IMR-90 (cell line): ENCODE data around the gene SLC6A6. TPM values are rescaled to one million over a fixed set of nuclear protein-coding genes. Genes with fewer than 3 reads are reported as not detected.

Experiments
- ATAC-seq: fragments of 200-7000 bp; cut with Tn5 transposase; 2 replicates; pipeline ENCODE4 v1.9.1; 2020; ENCODE audit warnings: low read depth, mild to moderate bottlenecking, moderate library complexity
- BruUV-seq: library from RNA; stranded (reverse); fragments of 400-500 nt; replicated peaks from 2 replicates; lab custom pipeline; 2021; lab: Mats Ljungman, UMichigan
- CTCF ChIA-PET: fragments of 300-600 bp; formaldehyde crosslinking; extraction: SDS; loops from one replicate; lab custom pipeline; 2021; ENCODE audit warnings: antibody characterized with exemption; lab: Yijun Ruan, JAX
- POLR2A ChIA-PET: fragments of 300-600 bp; sonication (Branson Sonifier 250); formaldehyde crosslinking; loops from one replicate; lab custom pipeline; 2022; ENCODE audit warnings: antibody characterized with exemption; ENCODE audit not compliant: unreplicated experiment; lab: Charles Lee
- DNase-seq: peaks from one replicate; pipeline ENCODE4 v3.0.0; 2013
- H2AFZ ChIP-seq: replicated peaks from 2 replicates; pipeline ENCODE3; 2013; ENCODE audit warnings: low read length, mild to moderate bottlenecking; ENCODE audit not compliant: poor library complexity
- H2AK5ac ChIP-seq: 2 replicates; pipeline ENCODE4 v1.6.1; 2013; ENCODE audit warnings: low read depth, low read length, inconsistent platforms
- H2AK9ac ChIP-seq: replicated peaks from 2 replicates; pipeline ENCODE3; 2013; ENCODE audit warnings: mild to moderate bottlenecking, low read depth, low read length, moderate library complexity; ENCODE audit not compliant: poor library complexity
- H2BK120ac ChIP-seq: 2 replicates; pipeline ENCODE4 v1.6.1; 2013; ENCODE audit warnings: low read depth, low read length, inconsistent platforms
- H2BK15ac ChIP-seq: 3 replicates; pipeline ENCODE4 v1.6.1; 2013; ENCODE audit warnings: low read depth, low read length, inconsistent platforms
- H2BK20ac ChIP-seq: 2 replicates; pipeline ENCODE4 v1.6.1; 2013; ENCODE audit warnings: low read depth, mild to moderate bottlenecking, inconsistent platforms, low read length, moderate library complexity
- H2BK5ac ChIP-seq: 2 replicates; pipeline ENCODE4 v1.6.1; 2013; ENCODE audit warnings: mild to moderate bottlenecking, low read depth, low read length, inconsistent platforms; ENCODE audit not compliant: poor library complexity, severe bottlenecking
- H3K14ac ChIP-seq: replicated peaks from 2 replicates; pipeline ENCODE4 v1.6.1; 2013; ENCODE audit warnings: low read depth, low read length, inconsistent platforms
- H3K18ac ChIP-seq: 2 replicates; pipeline ENCODE4 v1.6.1; 2013; ENCODE audit warnings: low read depth, low read length, control low read depth
- H3K23ac ChIP-seq: 2 replicates; pipeline ENCODE4 v1.6.1; 2013; ENCODE audit warnings: low read depth, low read length, inconsistent platforms
- H3K27ac ChIP-seq: 2 replicates; pipeline ENCODE4 v1.5.1; 2013; ENCODE audit warnings: mild to moderate bottlenecking, control low read depth, low read length; ENCODE audit not compliant: insufficient read depth
- H3K27me3 ChIP-seq: 2 replicates; pipeline ENCODE4 v1.6.1; 2013; ENCODE audit warnings: low read length; ENCODE audit not compliant: control insufficient read depth, insufficient read depth
- H3K36me3 ChIP-seq: 2 replicates; pipeline ENCODE4 v1.6.1; 2013; ENCODE audit warnings: low read length, mixed read lengths; ENCODE audit not compliant: control insufficient read depth, insufficient read depth
- H3K4ac ChIP-seq: 2 replicates; pipeline ENCODE4 v1.6.1; 2013; ENCODE audit warnings: low read depth, low read length, inconsistent platforms
- H3K4me1 ChIP-seq: 2 replicates; pipeline ENCODE4 v1.6.1; 2013; ENCODE audit warnings: low read length, mixed read lengths; ENCODE audit not compliant: control insufficient read depth, insufficient read depth
- H3K4me2 ChIP-seq: 2 replicates; pipeline ENCODE4 v1.6.1; 2013; ENCODE audit warnings: low read depth, mild to moderate bottlenecking, control low read depth, low read length, moderate library complexity
- H3K4me3 ChIP-seq: 2 replicates; pipeline ENCODE4 v1.5.1; 2013; ENCODE audit warnings: low read depth, mild to moderate bottlenecking, control low read depth, low read length, moderate library complexity; ENCODE audit not compliant: insufficient read depth
- H3K56ac ChIP-seq: 2 replicates; pipeline ENCODE4 v1.6.1; 2013; ENCODE audit warnings: low read length, inconsistent platforms; ENCODE audit not compliant: insufficient read depth; ENCODE audit errors: extremely low read depth
- H3K79me1 ChIP-seq, 2 experiments: 2 replicates each; pipeline ENCODE4 v1.6.1; 2013; ENCODE audit warnings: low read length in 2 of 2, inconsistent platforms in 1 of 2, low read depth in 1 of 2
- H3K9ac ChIP-seq: 2 replicates; pipeline ENCODE4 v1.6.1; 2013; ENCODE audit warnings: low read depth, low read length, control low read depth
- H3K9me1 ChIP-seq: 2 replicates; pipeline ENCODE4 v1.6.1; 2013; ENCODE audit warnings: low read length, inconsistent platforms; ENCODE audit not compliant: insufficient read depth
- H3K9me3 ChIP-seq: 2 replicates; pipeline ENCODE4 v1.6.1; 2013; ENCODE audit warnings: low read length; ENCODE audit not compliant: control insufficient read depth, insufficient read depth
- H4K20me1 ChIP-seq: 2 replicates; pipeline ENCODE4 v1.6.1; 2013; ENCODE audit warnings: low read length, inconsistent platforms; ENCODE audit not compliant: insufficient read depth
- H4K5ac ChIP-seq: 2 replicates; pipeline ENCODE4 v1.6.1; 2013; ENCODE audit warnings: mild to moderate bottlenecking, low read depth, low read length, control low read depth
- H4K8ac ChIP-seq, 2 experiments: 2 replicates each; pipeline ENCODE4 v1.6.1; 2013; ENCODE audit warnings: low read depth in 2 of 2, low read length in 2 of 2, control low read depth in 1 of 2, inconsistent platforms in 1 of 2
- H4K91ac ChIP-seq: 2 replicates; pipeline ENCODE4 v1.6.1; 2013; ENCODE audit warnings: low read depth, low read length, inconsistent platforms; ENCODE audit not compliant: insufficient read depth
- BHLHE40 ChIP-seq: fragments of 150-350 bp; IDR thresholded peaks from 2 replicates; pipeline ENCODE4 v1.6.1; 2016; ENCODE audit warnings: mild to moderate bottlenecking, low read depth, low read length
- CHD1 ChIP-seq: IDR thresholded peaks from 2 replicates; pipeline ENCODE4 v1.6.1; 2012; ENCODE audit warnings: low read depth, low read length, improper control_type of control experiment
- CTCF ChIP-seq: conservative IDR thresholded peaks from 2 replicates; pipeline ENCODE4 v1.5.1; 2012; ENCODE audit warnings: mild to moderate bottlenecking, low read depth, low read length, improper control_type of control experiment
- FOS ChIP-seq: fragments of 150-350 bp; IDR thresholded peaks from 2 replicates; pipeline ENCODE4 v1.6.1; 2016; ENCODE audit warnings: low read depth, low read length
- USF2 ChIP-seq: fragments of 150-350 bp; IDR thresholded peaks from 2 replicates; pipeline ENCODE4 v1.6.1; 2017; ENCODE audit warnings: mild to moderate bottlenecking, antibody characterized with exemption, low read length, low read depth
- WGBS, 2 experiments: methylation state at CpG; one replicate each; pipeline versions ENCODE4 v1.1.5 to v1.1.7; 2013; ENCODE audit warnings: missing lambda C conversion rate in 2 of 2; ENCODE audit not compliant: insufficient read length in 1 of 2; ENCODE audit errors: extremely low coverage in 2 of 2; 5-methylcytosine and 5-hydroxymethylcytosine counted together
- dilution Hi-C: fragments of 300-500 bp; cut with HindIII; formaldehyde crosslinking; loops from one replicate; pipeline ENCODE4 v1.14.3; 2018; ENCODE audit warnings: low sequenced_read_pairs; ENCODE audit not compliant: unreplicated experiment
- in situ Hi-C: fragments of 300-500 bp; cut with MboI; formaldehyde crosslinking; loops from 3 replicates; pipeline ENCODE4 v1.14.3; 2019; ENCODE audit warnings: low sequenced_read_pairs, inconsistent platforms, mixed read lengths
- intact Hi-C: fragments of 100-400 bp; cut with micrococcal nuclease; formaldehyde crosslinking; loops from 2 replicates; pipeline ENCODE4 v1.10.0; 2022
- polyA plus RNA-seq, 3 experiments: library from polyadenylated mRNA; depleted of rRNA; stranded (reverse); fragments of >200 nt; gene quantifications; 2 replicates each; pipeline ENCODE4 v1.2.3, GENCODE V29; 2012; ENCODE audit warnings: low replicate concordance in 1 of 3
- total RNA-seq: library from RNA; depleted of rRNA; stranded (reverse); fragments of >200 nt; gene quantifications from 2 replicates; pipeline ENCODE4 v1.2.3, GENCODE V29; 2012

Gene SLC6A6
- total and polyA plus RNA-seq, 2 of the 4 experiments (the other 2 are of a cell fraction) = 29.9 to 39.4 TPM

GRCh38 chr3:14466179-14466903, 63.9 kb downstream of the SLC6A6 start:
- TF ChIP-seq CHD1 = no peak
- no peak for TF ChIP-seq FOS
- TF ChIP-seq USF2 = no peak
- no peak for TF ChIP-seq CTCF
- TF ChIP-seq BHLHE40 = no peak
- Histone ChIP-seq H2BK20ac (no peak overlapping the region), H4K5ac (no peak overlapping the region), H2BK5ac (no peak overlapping the region), H2AK5ac (peak overlapping the region; percentile 17; the same call in 1 of the 2 replicates), H4K20me1 (no peaks in the 10 kb centered on the region), H3K79me1 (peaks cover 1 to 10% of the 10 kb centered on the region in 2 experiments; a peak in 2 of 4 replicates), H3K4me2 (no peak overlapping the region), H3K56ac (no peak overlapping the region), H3K4ac (no peak overlapping the region), H3K27ac (no peak overlapping the region), H3K18ac (no peak overlapping the region), H4K91ac (no peak overlapping the region), H3K23ac (no peak overlapping the region), H2BK120ac (no peak overlapping the region), H3K36me3 (peaks cover 61% of the 10 kb centered on the region), H3K4me3 (no peak overlapping the region), H3K4me1 (peaks cover 2% of the 10 kb centered on the region; the same call in 1 of the 2 replicates), H4K8ac (no peak overlapping the region), H3K9me3 (no peaks in the 10 kb centered on the region), H2AFZ (no peak overlapping the region), H3K9ac (no peak overlapping the region), H3K27me3 (no peaks in the 10 kb centered on the region), H3K14ac (no peak overlapping the region), H2AK9ac (peak overlapping the region; percentile 80), H3K9me1 (peaks cover 4% of the 10 kb centered on the region; the same call in 1 of the 2 replicates), H2BK15ac (no peak overlapping the region)
- intact Hi-C loops = loop anchor here (5.0 kb wide), 1 partner anchor 339 kb away; the partner anchor contains the start of gene TMEM43
- ATAC-seq = no peak
- WGBS, 2 experiments = 96% methylated on average over 9 of the region's 23 CpGs; no CpG with 5 or more reads in 1 of the 2 experiments
- no peak for DNase-seq
- ChIA-PET POLR2A (no interaction called here), CTCF (no interaction called here)
- dilution Hi-C loops = no loop called here
- in situ Hi-C loops = loop anchor here (10.0 kb wide), 1 partner anchor 572 kb away; no protein-coding TSS in a partner anchor
- BruUV-seq = no TSS peak
